Ovary (tissue), 9 donors: ENCODE measurements around the gene PEX1. TPM values are rescaled to one million over a fixed set of nuclear protein-coding genes. Genes with fewer than 3 reads are reported as not detected.
"Not testable (repeated sequence)": the region's sequence is repeated elsewhere in the genome, so short reads cannot be mapped to it uniquely, and the experiment has no call there.

Experiments used
- DNase-seq, 5 donors: peaks; one replicate each; pipeline ENCODE4 v3.0.0-alpha.2; 2019 to 2020
- H3K27ac ChIP-seq, 2 donors: fragments of 200-600 bp; one replicate each; pipeline versions ENCODE4 v1.5.1 to v1.8.0; 2019 to 2022
- H3K27me3 ChIP-seq: fragments of 200-600 bp; one replicate; pipeline ENCODE4 v1.8.0; 2022
- H3K36me3 ChIP-seq: fragments of 200-600 bp; sonication (generic); one replicate; pipeline ENCODE4 v1.5.1; 2019
- H3K4me1 ChIP-seq: one replicate; pipeline ENCODE4 v1.8.1; 2013; ENCODE audit warnings: mild to moderate bottlenecking, moderate library complexity; ENCODE audit not compliant: insufficient read depth
- H3K4me3 ChIP-seq: fragments of 200-600 bp; sonication (generic); one replicate; pipeline ENCODE4 v1.5.1; 2017
- H3K9me3 ChIP-seq, 2 donors: fragments of 200-600 bp in 1 of 2; sonication (generic) in 1 of 2; one replicate each; pipeline versions ENCODE4 v1.5.1 to v1.8.1; 2013 to 2019; ENCODE audit warnings: mild to moderate bottlenecking in 1 of 2, moderate library complexity in 1 of 2
- CTCF ChIP-seq, 3 donors: fragments of 450-650 bp in 2 of 3; fragments of 200-600 bp in 1 of 3; IDR thresholded peaks; one replicate each; pipeline versions ENCODE4 v1.5.1 to v1.8.0; 2016 to 2022; ENCODE audit warnings: antibody characterized with exemption in 3 of 3, mild to moderate bottlenecking in 1 of 3
- EP300 ChIP-seq: sonication (generic); formaldehyde crosslinking; IDR thresholded peaks from one replicate; pipeline ENCODE4 v1.6.1; 2017; ENCODE audit warnings: antibody characterized with exemption
- POLR2A ChIP-seq: fragments of 450-650 bp; IDR thresholded peaks from one replicate; pipeline ENCODE4 v1.6.1; 2017; ENCODE audit warnings: antibody characterized with exemption, mild to moderate bottlenecking, moderate library complexity
- WGBS, 3 donors: extraction: QIAGEN DNeasy Blood & Tissue Kit in 1 of 3; methylation state at CpG; one replicate each; pipeline versions ENCODE4 v1.1.5 to v1.1.7; 2013 to 2017; 5-methylcytosine and 5-hydroxymethylcytosine counted together
- intact Hi-C, 4 donors: fragments of 100-400 bp; cut with DNase I; formaldehyde crosslinking; loops; one replicate each; pipeline versions ENCODE4 v1.11.0 to v1.15.1; 2022 to 2023
- polyA plus RNA-seq, 2 donors: library from polyadenylated mRNA; stranded (reverse); fragments of 200-250 nt in 1 of 2; fragments of 350-450 nt in 1 of 2; fragmentation: Illumina TruSeq in 1 of 2; extraction: RNeasy Lipid Tissue Mini Kit (QIAGEN cat#74804) in 1 of 2; gene quantifications; one replicate each; pipeline ENCODE4 v1.2.3, GENCODE V29; 2013 to 2014
- total RNA-seq, 7 donors: library from RNA; depleted of rRNA in 2 of 7; stranded (reverse); fragments of >200 nt in 2 of 7; fragmentation: NEBNext Ultra II Directional in 3 of 7; extraction: Animal tissue kit (Norgen Biotek cat#: 25700) in 3 of 7; gene quantifications; one replicate each; pipeline versions ENCODE4 v1.1.0 to v1.2.4, GENCODE V29; 2016 to 2023
- donor health status: DM: no; HTN: no; CAD: no; lungs with moderate emphysema.
- donor health status: DM: no; HTN: no; CAD: no.
- donor health status: Bipolar disorder and iron deficiency.
- donor health status: DM: yes; HTN: yes; CAD: no.
- donor health status: DM: no; HTN: no; CAD: no.
- donor health status: DM: yes; HTN: yes; CAD: no.

The PEX1 gene
- total and polyA plus RNA-seq, 9 donors: 11.9 to 21.4 (median 18.0) TPM

- Histone ChIP-seq H3K4me3 (no peak overlapping the region), H3K4me1 (no peaks in the 10 kb centered on the region), H3K27me3 (no peaks in the 10 kb centered on the region), H3K9me3 (no peaks in the 10 kb centered on the region), H3K27ac (no peak overlapping the region), H3K36me3 (no peaks in the 10 kb centered on the region)
- intact Hi-C loops: no loop called here
- 86 to 95% (median 88%) methylated on average over 1 of the region's 1 CpG for WGBS, 3 donors
- no peak for TF ChIP-seq POLR2A
- no peak for TF ChIP-seq EP300
- no peak for TF ChIP-seq CTCF (IDR thresholded peaks at IDR 0.05)
- no peak for DNase-seq
Measured at GRCh38 chr7:92489634-92490033, 38.7 kb downstream of the PEX1 start.

GRCh38 chr7:92487804-92488203 is 40.5 kb downstream of the PEX1 start:
- H3K9me3 ChIP-seq: no peaks in the 10 kb centered on the region
- intact Hi-C loops: no loop called here
- H3K4me1 ChIP-seq: no peaks in the 10 kb centered on the region
- H3K27me3 ChIP-seq: no peaks in the 10 kb centered on the region
- TF ChIP-seq CTCF (IDR thresholded peaks at IDR 0.05): no peak
- TF ChIP-seq POLR2A: no peak
- H3K4me3 ChIP-seq: no peak overlapping the region
- H3K36me3 ChIP-seq: no peaks in the 10 kb centered on the region
- no peak for DNase-seq
- no peak overlapping the region for H3K27ac ChIP-seq

DNA sequence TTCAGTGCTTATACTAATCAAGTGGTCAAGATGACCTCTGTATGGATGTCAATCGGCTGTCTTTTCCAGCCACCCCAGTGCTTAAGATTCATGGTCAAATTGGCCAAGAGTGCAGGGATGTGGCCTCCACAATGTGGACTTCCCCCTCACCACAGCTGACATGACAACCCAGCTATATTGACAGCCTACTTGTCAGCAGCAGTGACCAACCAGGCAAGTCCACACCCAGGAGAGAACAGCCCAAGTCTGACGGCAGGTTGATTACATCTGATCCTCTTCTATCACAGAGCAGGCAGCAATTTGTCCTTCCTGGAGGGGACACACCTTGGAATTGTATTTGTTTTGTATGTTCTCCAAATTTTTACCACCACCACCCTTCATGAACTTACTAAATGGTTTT is 42.3 kb downstream of the PEX1 start:
- Histone ChIP-seq H3K36me3 (no peaks in the 10 kb centered on the region), H3K27ac (no peak overlapping the region), H3K27me3 (no peaks in the 10 kb centered on the region), H3K9me3 (no peaks in the 10 kb centered on the region), H3K4me3 (no peak overlapping the region), H3K4me1 (no peaks in the 10 kb centered on the region)
- DNase-seq: no peak
- intact Hi-C loops: no loop called here
- TF ChIP-seq CTCF (IDR thresholded peaks at IDR 0.05) (no peak), EP300 (no peak), POLR2A (no peak)
- 77 to 87% (median 82%) methylated on average over 2 of the region's 2 CpGs for WGBS, 3 donors

DNA sequence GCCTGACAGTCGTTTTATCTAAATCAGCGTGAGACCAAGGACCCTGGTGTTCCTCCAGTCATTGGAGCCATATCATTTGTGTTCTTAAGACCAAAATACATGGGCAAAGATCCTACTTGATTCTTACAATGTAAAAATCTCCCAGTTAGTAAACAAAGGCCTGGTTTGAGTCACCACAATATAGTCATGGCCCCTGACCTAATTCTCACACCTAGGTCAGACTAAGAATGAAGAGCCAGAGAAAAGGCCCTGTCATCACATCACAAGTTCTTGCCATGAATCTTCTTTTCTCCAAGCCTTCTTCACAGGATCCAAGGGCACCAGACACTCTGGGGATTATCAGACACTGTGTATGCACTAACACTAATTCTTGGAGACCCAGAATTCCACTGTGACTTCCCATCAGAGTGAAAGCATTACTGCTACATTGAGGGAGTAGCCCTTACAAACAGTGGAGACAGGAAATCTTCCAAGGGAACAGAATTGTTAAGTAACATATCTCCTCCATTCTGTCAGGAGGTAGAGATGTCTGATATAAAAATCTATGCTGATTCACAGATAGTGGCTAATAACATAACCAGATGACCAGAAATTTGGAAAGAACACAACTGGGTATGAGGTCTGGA is 42.9 kb downstream of the PEX1 start:
- no peaks in the 10 kb centered on the region for H3K36me3 ChIP-seq
- intact Hi-C loops: no loop called here

GRCh38 chr7:92484226-92484625 is 44.1 kb downstream of the PEX1 start:
- intact Hi-C loops, H3K4me1 ChIP-seq, DNase-seq, H3K27me3 ChIP-seq, H3K36me3 ChIP-seq, H3K4me3 ChIP-seq, H3K27ac ChIP-seq, H3K9me3 ChIP-seq: not testable (repeated sequence)
- 94% methylated on average over 6 of the region's 6 CpGs for WGBS, 3 donors

More for the DNA sequence above, 42.9 kb downstream of the PEX1 start:
- H3K4me3 ChIP-seq: no peak overlapping the region
- TF ChIP-seq EP300 (no peak), CTCF (IDR thresholded peaks at IDR 0.05) (no peak), POLR2A (no peak)
- H3K27me3 ChIP-seq: no peaks in the 10 kb centered on the region
- no peaks in the 10 kb centered on the region for H3K9me3 ChIP-seq
- no peaks in the 10 kb centered on the region for H3K4me1 ChIP-seq
- no peak overlapping the region for H3K27ac ChIP-seq
- DNase-seq: no peak
- WGBS, 3 donors: 87 to 93% (median 88%) methylated on average over 2 of the region's 2 CpGs

GRCh38 chr7:92483624-92484023 is 44.7 kb downstream of the PEX1 start:
- intact Hi-C loops, H3K36me3 ChIP-seq, H3K27ac ChIP-seq, DNase-seq, H3K27me3 ChIP-seq, H3K4me1 ChIP-seq, H3K4me3 ChIP-seq, H3K9me3 ChIP-seq: not testable (repeated sequence)
- WGBS, 3 donors: 65 to 68% (median 66%) methylated on average over 6 of the region's 6 CpGs

DNA sequence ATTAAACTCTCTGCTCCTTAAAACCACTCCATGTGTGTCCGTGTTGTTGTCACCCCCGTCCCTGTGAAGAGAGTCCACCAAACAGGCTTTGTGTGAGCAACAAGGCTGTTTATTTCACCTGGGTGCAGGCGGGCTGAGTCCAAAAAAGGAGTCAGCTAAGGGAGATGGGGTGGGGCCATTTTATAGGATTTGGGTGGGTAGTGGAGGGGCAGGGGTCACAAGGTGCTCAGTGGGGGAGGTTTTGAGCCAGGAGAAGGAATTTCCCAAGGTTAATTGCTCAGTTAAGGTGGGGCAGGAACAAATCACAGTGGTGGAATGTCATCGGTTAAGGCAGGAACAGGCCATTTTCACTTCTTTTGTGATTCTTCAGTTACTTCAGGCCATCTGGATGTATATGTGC is 49.2 kb downstream of the PEX1 start:
- DNase-seq, intact Hi-C loops, H3K9me3 ChIP-seq, H3K36me3 ChIP-seq, H3K4me3 ChIP-seq, H3K4me1 ChIP-seq, H3K27me3 ChIP-seq, H3K27ac ChIP-seq: not testable (repeated sequence)
- WGBS, 3 donors: 91 to 93% (median 93%) methylated on average over 4 of the region's 4 CpGs
